ENCODE data around the gene TMEM94. TPM values are rescaled to one million over a fixed set of nuclear protein-coding genes. Genes with fewer than 3 reads are reported as not detected.
A peak's percentile ranks its signal among the peaks of the same experiment; 100 is the strongest.

The TMEM94 gene
- total and polyA plus RNA-seq, 2 of the 13 experiments (the other 11 are each of a cell fraction or from before 2014, with no cell fraction given): 32.6 to 134 TPM

GRCh38 chr17:75504347-75505151, 48.1 kb downstream of the TMEM94 start (continued):
- TF ChIP-seq SKIL (CRISPR knock-in tag; IDR thresholded peaks at IDR 0.05; ENCODE audit: borderline replicate concordance) (0 out of 2 replicates have a peak, but pooled peaks have one; percentile 33), SRSF1 (optimal IDR thresholded peaks at IDR 0.05; ENCODE audit: low read depth, low read length) (no peak), ZNF562 (CRISPR knock-in tag; IDR thresholded peaks at IDR 0.05; ENCODE audit: borderline replicate concordance) (no peak), ZNF75D (CRISPR knock-in tag; IDR thresholded peaks at IDR 0.05; ENCODE audit: borderline replicate concordance) (no peak), FOXJ3 (CRISPR knock-in tag; IDR thresholded peaks at IDR 0.05; ENCODE audit: borderline replicate concordance) (no peak), ZNF180 (CRISPR knock-in tag; IDR thresholded peaks at IDR 0.05; ENCODE audit: borderline replicate concordance, low read depth) (no peak), ZFAT (CRISPR knock-in tag; conservative IDR thresholded peaks at IDR 0.05) (no peak), AFF4 (CRISPR knock-in tag; IDR thresholded peaks at IDR 0.05) (no peak), THAP8 (CRISPR knock-in tag; IDR thresholded peaks at IDR 0.05; ENCODE audit: borderline replicate concordance) (no peak), ZNF24 (IDR thresholded peaks at IDR 0.05) (no peak), DMAP1 (CRISPR knock-in tag; IDR thresholded peaks at IDR 0.05) (no peak), XRCC5 (optimal IDR thresholded peaks at IDR 0.05; ENCODE audit: low read length) (peak; percentile 90), NAIF1 (CRISPR knock-in tag; IDR thresholded peaks at IDR 0.05; ENCODE audit: borderline replicate concordance) (no peak), MAZ (IDR thresholded peaks at IDR 0.05; ENCODE audit: borderline replicate concordance, low read depth, low read length) (no peak; the same call in 1 of the 2 replicates), MAZ (CRISPR knock-in tag; IDR thresholded peaks at IDR 0.05; ENCODE audit: low read depth) (0 out of 2 replicates have a peak, but pooled peaks have one; percentile 38), ZFP36 (IDR thresholded peaks at IDR 0.05; ENCODE audit: borderline replicate concordance, low read depth, low read length, partially characterized antibody) (no peak), ZNF574 (CRISPR knock-in tag; IDR thresholded peaks at IDR 0.05) (0 out of 2 replicates have a peak, but pooled peaks have one; percentile 16), MBD4 (IDR thresholded peaks at IDR 0.05; ENCODE audit: borderline replicate concordance, low read length) (no peak), ZZZ3 (CRISPR knock-in tag; IDR thresholded peaks at IDR 0.05; ENCODE audit: borderline replicate concordance) (no peak), ZNF451 (CRISPR knock-in tag; IDR thresholded peaks at IDR 0.05) (no peak)

Data from HepG2 (cell line).